GM21528 (cell line): ENCODE results near the gene BOD1L1.

Experiments
- ATAC-seq: cut with Tn5 transposase; IDR thresholded peaks from one replicate; pipeline ENCODE4 v1.9.1; 2021; ENCODE audit warnings: mild to moderate bottlenecking, moderate library complexity; ENCODE audit not compliant: unreplicated experiment, low FRiP score

Gene BOD1L1

DNA sequence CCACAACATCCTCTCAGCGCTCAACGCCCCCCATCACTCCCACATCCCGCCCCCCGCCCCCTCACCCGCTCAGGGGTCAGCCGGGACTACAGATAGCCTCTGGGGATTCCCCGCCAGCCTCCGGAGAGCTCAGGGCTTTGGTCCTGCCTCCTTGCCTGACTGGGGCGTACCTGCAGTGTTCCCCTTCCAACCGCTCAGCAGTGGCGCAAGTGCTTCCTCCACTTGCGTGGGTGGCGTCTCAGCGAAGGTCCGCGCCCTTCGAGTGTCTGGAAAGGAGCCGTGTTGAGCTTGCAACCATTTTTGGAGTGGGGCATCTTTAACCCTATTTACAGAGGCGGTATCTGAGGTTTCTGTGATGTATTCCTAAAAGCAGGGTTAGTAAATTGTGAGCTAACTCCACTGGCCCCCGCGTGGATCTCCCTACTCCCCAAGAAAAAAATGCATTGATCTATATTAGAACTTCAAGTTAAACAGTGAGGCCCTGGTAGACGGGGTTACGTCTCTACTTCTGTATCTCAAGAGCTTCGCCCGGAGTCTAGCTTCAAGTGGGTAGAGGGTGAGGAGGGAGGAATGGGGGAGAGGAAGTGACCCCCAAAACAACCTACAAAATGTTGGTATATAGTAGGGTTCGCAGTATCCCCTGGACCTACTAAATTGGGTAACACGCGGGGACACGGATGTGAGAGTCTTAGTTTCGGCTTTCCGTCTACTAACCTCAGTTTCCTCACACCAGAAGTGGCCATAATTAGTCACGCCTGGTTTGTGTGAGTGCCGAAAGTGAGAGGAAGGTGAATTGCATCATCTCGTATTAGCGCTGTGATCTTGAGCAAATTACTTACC is 99.3 kb downstream of the BOD1L1 start:
- peak; percentile 88 for ATAC-seq

DNA sequence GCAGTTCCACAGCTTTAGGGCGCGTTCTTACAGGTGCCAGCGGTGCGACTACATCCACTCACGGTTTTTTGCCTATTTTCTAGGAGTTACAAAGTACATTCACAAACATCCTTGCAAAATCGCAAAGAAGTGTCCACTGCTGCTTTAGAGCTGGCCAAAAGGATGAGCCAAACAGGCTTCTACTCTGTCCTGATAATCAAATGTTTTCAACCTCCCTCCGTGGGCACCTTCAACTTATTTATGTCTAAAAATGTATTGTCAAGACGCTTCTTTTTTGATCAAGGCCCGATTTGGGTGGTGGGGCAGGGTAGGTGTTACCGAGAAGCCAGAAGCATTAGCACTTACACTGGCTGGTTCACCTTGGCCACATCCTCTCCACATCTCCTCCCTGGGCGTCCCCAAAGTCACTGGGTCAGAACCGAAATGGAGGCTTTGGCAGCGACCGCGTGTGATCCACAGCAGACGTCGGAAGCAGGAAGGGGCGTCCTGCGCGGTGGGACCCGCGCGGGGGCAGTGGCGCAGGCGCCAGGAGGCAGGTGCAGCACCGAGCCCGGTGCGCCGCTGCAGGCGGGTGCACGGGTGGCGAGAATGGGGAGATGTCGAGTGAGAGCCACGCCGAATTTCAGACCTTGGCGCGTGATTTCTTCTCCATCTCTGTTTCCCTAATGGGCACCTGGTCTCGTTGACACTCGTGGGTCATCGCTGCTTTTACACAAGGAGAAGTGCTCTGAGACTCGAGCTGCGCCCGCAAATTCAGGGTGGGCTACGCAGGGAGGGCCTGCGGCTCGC is 100.1 kb downstream of the BOD1L1 start:
- ATAC-seq = no peak

DNA sequence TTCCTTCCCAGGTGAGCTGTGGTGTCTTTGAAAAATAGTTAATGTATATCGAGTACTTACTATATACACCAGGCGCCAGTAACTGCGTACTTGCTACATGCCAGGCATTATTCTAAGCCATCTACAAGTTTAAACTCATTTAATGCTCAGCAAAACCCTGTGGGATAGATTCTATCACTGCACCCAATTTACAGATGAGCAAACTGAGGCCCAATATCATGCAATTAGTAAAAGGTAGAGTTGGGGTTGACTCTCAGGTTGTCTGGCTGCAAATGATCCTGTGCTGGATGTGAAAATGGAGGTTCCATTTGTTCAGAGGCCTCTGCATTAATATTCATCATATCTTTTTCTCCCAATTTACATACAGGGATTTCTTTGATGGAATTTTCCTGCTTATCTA is 100.9 kb downstream of the BOD1L1 start:
- no peak for ATAC-seq

DNA sequence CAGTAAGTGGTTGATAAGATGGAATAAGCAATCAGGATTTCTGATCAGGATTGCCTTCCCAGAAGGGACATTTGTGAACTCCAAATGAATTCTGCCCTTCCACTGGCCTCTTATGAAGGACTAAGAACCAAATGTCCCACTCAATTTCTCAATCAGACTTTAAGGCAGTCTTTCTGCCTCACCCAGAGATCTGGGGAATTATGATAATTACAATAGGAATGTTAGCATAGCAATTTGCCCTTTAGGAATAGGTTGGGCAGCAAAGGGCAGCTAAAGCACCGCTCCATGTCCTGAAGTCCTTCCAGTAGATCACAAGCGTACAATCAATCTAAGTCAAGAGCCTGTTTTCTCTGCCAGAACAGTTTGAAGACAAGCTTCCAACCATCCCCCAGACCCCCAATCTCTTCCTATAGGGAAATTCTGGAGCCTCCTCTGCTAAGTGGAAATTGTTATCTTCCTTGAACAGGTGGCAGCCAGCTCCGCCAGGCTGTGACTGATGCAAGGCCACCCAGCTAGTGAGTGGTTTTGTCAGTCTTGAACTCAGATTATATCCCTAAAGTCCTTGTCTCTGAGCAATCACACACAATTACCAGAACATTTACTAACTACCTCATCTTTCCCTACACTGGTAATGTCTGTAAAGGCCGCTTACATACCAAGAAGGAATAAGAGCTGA is 101.8 kb downstream of the BOD1L1 start:
- no peak for ATAC-seq

DNA sequence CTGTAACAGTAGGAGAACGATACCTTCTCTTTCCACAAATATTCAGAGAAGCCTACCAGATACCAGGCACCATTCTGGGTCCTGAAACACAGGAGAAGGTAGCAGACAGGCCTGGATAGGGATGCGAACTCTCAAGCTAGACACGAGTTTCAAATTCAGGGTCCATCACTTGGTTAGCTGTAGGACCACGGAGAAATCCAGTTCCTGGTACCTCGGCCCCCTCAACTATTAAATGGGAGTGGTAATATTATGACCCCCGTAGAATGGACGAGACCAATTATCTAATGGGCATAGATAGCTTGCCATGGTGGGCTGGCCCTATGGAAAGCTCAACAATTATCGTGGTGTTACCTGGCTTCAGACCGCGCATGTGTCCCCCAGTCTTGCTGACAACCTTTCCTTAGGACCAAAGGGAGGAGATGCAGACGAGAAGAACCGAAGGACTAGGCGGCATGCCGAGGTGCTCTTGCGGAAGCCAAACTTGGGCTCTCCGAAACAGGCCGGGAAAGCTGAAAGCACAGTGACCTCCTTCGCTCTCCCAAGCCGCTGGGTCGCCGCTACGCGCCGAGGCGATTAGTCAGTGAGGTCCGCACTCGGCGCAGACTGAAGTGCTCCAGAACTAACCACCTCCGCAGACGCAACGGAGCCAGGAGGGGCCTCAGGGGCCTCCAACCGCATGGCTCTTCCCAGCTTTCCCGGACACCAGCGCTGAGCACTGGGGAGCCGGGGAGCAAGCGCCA is 102.9 kb downstream of the BOD1L1 start:
- ATAC-seq = no peak

DNA sequence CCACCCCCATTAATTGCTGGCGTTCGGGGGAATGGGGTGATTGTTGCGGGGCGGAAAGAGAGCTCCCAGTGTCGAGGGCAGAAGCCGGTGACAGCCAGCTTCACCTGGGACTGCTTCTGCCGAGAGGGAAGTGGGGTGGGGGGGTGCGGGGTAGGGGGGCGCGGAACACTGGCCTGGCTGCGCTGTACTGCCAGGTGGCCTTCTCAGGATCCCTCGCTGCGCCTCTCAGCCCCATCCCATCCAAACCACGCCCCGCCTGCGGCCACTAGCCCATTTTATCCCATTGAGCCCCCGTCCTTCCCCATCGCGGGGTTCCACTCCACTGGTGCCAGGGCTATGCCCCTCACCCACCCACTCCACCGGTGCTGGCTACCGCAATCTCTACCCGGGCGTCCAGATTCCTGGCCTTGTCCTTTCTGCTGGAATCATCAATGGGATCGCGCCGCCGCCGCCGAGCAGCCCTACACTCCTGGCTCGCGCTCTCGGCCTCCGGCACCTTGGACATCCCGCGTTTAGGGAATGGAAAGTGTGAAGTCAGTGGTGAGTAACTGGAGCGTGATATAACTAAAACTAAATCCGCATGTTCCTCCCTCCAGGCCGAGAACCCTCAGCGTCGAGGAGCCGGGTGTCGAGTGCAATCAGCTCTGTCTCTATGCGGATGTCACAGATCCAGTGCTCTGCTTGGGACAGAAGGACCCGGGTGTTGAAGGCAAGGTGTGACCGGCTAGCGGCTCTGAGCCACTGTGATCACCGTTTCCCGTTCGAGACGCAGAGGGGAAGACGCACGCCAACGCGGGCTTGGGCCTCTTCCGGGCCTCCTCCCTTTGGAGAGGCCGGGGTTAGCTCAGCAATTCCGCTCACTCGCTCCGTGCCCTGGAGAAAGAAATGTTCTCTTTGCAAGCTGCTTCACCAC is 103.7 kb downstream of the BOD1L1 start:
- ATAC-seq = no peak

DNA sequence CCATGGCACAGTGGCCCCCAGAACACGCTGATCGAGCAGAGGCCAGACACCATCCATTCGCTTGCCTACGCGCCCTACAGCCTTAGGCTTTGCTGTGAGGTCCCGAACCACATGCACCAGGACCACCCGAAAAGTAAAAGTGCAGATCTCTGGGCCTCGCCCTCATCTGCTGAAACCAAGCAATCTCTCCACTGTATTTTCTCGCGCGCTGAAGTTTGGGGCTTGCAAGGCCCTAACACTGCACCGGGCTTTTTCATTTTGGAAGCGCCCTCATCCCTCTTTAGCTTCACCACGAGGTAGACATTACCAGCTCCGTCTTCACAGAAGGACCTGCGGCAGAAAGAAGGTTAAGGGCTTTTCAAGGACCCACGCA is 104.4 kb downstream of the BOD1L1 start:
- no peak for ATAC-seq

DNA sequence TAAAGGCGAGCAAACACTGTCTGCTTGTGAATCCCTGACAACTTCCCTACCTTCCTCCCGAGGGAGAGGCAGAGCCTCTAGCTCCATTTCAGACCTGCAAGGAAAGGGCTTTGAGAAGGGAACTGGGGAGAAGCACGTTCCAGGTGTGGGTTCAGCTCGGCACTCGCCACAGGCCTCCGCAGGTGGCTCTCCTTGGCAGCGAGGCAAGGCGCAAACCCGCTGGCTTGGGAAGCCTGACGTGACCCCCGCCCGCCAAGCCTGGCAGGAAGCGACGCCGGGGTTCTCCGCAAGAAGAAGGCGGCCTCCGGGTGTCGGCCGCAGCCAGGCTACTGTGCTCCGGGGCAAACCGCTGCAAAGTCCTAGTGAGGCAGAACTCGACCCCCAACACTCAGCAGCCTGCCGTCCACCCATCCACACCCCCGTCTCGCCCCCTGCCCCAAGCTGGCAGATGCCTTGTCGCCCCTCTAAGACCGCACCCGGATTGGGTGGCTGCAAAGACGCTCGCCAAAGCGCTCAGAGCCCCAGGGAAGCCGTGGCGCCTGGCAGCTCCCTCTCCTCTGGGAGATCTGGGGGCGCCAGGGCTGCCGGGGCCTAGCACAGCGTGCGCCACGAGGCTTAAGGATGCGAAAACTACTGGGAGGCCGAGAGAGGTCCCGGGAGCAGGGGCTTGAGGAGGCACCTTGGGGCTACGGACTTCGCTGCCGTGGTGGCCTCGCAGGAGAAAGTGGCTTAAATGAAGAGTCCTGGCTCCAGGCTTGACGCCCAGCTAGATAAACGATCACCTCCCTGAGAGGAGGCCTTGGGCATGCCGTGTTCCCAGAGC is 105.0 kb downstream of the BOD1L1 start:
- no peak for ATAC-seq

DNA sequence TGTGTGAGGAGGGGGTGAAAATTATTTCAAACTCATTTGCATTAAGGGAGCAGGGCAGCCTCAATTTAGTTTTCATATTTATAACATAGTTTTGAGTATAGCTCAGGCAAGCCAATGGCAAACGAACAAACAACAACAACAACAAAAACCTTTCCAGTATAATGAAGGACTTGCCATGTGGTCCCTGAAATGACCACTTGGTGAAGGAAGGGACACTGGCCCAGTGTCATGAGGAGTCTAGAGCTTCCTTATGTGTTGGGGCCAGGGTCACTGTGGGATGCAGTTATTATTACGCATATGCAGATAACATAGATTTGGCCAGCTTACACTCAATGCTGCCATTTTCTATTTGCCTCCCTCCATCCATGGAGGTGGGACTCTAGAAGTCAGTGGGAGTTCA is 106.5 kb downstream of the BOD1L1 start:
- no peak for ATAC-seq
